ENCODE measurements around the gene HOOK2. TPM values are rescaled to one million over a fixed set of nuclear protein-coding genes. Genes with fewer than 3 reads are reported as not detected.

Gene HOOK2
- total and polyA plus RNA-seq, 2 of the 13 experiments (the other 11 are each of a cell fraction or from before 2014, with no cell fraction given), result 9.2 to 12.9 TPM

- TF ChIP-seq SP2 (CRISPR knock-in tag; IDR thresholded peaks at IDR 0.05) (peak; percentile 32; the same call in 1 of the 2 replicates), THAP9 (CRISPR knock-in tag; IDR thresholded peaks at IDR 0.05; ENCODE audit: borderline replicate concordance) (no peak), ZNF564 (CRISPR knock-in tag; IDR thresholded peaks at IDR 0.05) (no peak), HHEX (CRISPR knock-in tag; IDR thresholded peaks at IDR 0.05) (no peak), DMAP1 (CRISPR knock-in tag; IDR thresholded peaks at IDR 0.05) (peak; percentile 68), BHLHE40 (IDR thresholded peaks at IDR 0.05; ENCODE audit: low read length) (peak; percentile 99), ZNF276 (CRISPR knock-in tag; IDR thresholded peaks at IDR 0.05; ENCODE audit: low read depth) (no peak), ZSCAN30 (CRISPR knock-in tag; IDR thresholded peaks at IDR 0.05) (no peak), HMGXB4 (CRISPR knock-in tag; IDR thresholded peaks at IDR 0.05; ENCODE audit: borderline replicate concordance in 1 of 2, low read depth in 1 of 2) (peak in 1 of 2 experiments; percentile 29; a peak in 2 of 4 replicates), TOPORS (CRISPR knock-in tag; IDR thresholded peaks at IDR 0.05) (0 out of 2 replicates have a peak, but pooled peaks have one; percentile 14), CEBPZ (IDR thresholded peaks at IDR 0.05; ENCODE audit: low read length) (no peak), ZNF724P (CRISPR knock-in tag; IDR thresholded peaks at IDR 0.05; ENCODE audit: borderline replicate concordance) (no peak), ZNF362 (CRISPR knock-in tag; IDR thresholded peaks at IDR 0.05; ENCODE audit: borderline replicate concordance) (peak; percentile 97), PITX1 (CRISPR knock-in tag; IDR thresholded peaks at IDR 0.05) (no peak)
These were observed 52.6 kb downstream of the HOOK2 start (continued) for GRCh38 chr19:12722566-12723380.

Measured in HepG2 (cell line).